ENCODE results near the gene GSTA2.

GRCh38 chr6:52736145-52736544, 27.1 kb downstream of the GSTA2 start:
- no peak for TF ChIP-seq REST (IDR thresholded peaks at IDR 0.05; ENCODE audit: insufficient read depth in 1 of 2, low read depth in 2 of 2, low read length in 1 of 2)
- TF ChIP-seq CTCF (IDR thresholded peaks at IDR 0.05): no peak
- no peak for TF ChIP-seq POLR2AphosphoS5 (IDR thresholded peaks at IDR 0.05; ENCODE audit: low read depth, low read length)
- TF ChIP-seq SIN3A (IDR thresholded peaks at IDR 0.05; ENCODE audit: borderline replicate concordance, insufficient read depth, low read depth, low read length): no peak
- TF ChIP-seq TCF7L2 (IDR thresholded peaks at IDR 0.05; ENCODE audit: low read depth, low read length): no peak
